Lung (tissue), 12 donors: Measurements from ENCODE around the gene ITFG1. TPM values are rescaled to one million over a fixed set of nuclear protein-coding genes. Genes with fewer than 3 reads are reported as not detected.

Source experiments
- ATAC-seq: fragments of 200-7000 bp; cut with Tn5 transposase; one replicate; pipeline ENCODE4 v1.9.1; 2020; ENCODE audit warnings: moderate number of reproducible peaks; ENCODE audit not compliant: insufficient read depth, low FRiP score
- DNase-seq, 3 donors: peaks; one replicate each; pipeline ENCODE4 v3.0.0-alpha.2; 2013 to 2017
- H3K27ac ChIP-seq, 2 donors: one replicate each; pipeline ENCODE4 v1.5.1; 2013; ENCODE audit warnings: mild to moderate bottlenecking in 2 of 2, moderate library complexity in 2 of 2, control low read depth in 1 of 2, inconsistent platforms in 1 of 2, low read depth in 1 of 2, low read length in 1 of 2
- H3K27me3 ChIP-seq, 3 donors: one replicate each; pipeline ENCODE4 v1.5.1; 2013; ENCODE audit warnings: low read length in 2 of 3; ENCODE audit not compliant: control insufficient read depth in 3 of 3, insufficient read depth in 3 of 3
- H3K36me3 ChIP-seq, 4 donors: one replicate each; pipeline ENCODE4 v1.5.1; 2013; ENCODE audit warnings: low read length in 4 of 4, mild to moderate bottlenecking in 1 of 4, moderate library complexity in 1 of 4; ENCODE audit not compliant: control insufficient read depth in 4 of 4, insufficient read depth in 4 of 4
- H3K4me1 ChIP-seq, 5 donors: one replicate each; pipeline ENCODE4 v1.5.1; 2013; ENCODE audit warnings: low read length in 5 of 5, mild to moderate bottlenecking in 2 of 5, moderate library complexity in 1 of 5; ENCODE audit not compliant: control insufficient read depth in 5 of 5, insufficient read depth in 5 of 5
- H3K4me3 ChIP-seq: one replicate; pipeline ENCODE4 v1.5.1; 2013; ENCODE audit warnings: mild to moderate bottlenecking, control low read depth, moderate library complexity
- H3K9ac ChIP-seq, 2 donors: one replicate each; pipeline ENCODE4 v1.5.1; 2013; ENCODE audit warnings: low read length in 2 of 2, control low read depth in 1 of 2; ENCODE audit not compliant: insufficient read depth in 1 of 2
- H3K9me3 ChIP-seq, 4 donors: one replicate each; pipeline ENCODE4 v1.5.1; 2013; ENCODE audit warnings: low read length in 3 of 4, mild to moderate bottlenecking in 1 of 4, moderate library complexity in 1 of 4; ENCODE audit not compliant: control insufficient read depth in 4 of 4, insufficient read depth in 3 of 4
- whole genome bisulfite sequencing, 2 donors: extraction: QIAGEN DNeasy Blood & Tissue Kit; methylation state at CpG; one replicate each; pipeline ENCODE4 v1.1.7; 2013; 5-methylcytosine and 5-hydroxymethylcytosine counted together
- polyA plus RNA-seq, 2 donors: library from polyadenylated mRNA; stranded (reverse); fragments of 200-250 nt; gene quantifications; one replicate each; pipeline ENCODE4 v1.2.1, GENCODE V29; 2013
- total RNA-seq, 2 donors: library from RNA; depleted of rRNA in 1 of 2; stranded (reverse); fragments of >200 nt in 1 of 2; gene quantifications; one replicate each; pipeline ENCODE4 v1.2.1, GENCODE V29; 2014 to 2021
- TF ChIP-seq, protein P1 (sequence below): IDR thresholded peaks from 2 replicates; pipeline ENCODE4 v1.5.1; 2012; ENCODE audit warnings: mild to moderate bottlenecking; ENCODE audit errors: control extremely low read depth, extremely low read depth
- donor health status: control.
- donor health status: control.
- donor health status: Bipolar disorder and iron deficiency.
- donor health status: healthy.
- donor health status: DM: yes; HTN: yes; CAD: no.

ITFG1 gene
- total and polyA plus RNA-seq, 4 donors: 13.0 to 79.4 (median 40.2) TPM

DNA sequence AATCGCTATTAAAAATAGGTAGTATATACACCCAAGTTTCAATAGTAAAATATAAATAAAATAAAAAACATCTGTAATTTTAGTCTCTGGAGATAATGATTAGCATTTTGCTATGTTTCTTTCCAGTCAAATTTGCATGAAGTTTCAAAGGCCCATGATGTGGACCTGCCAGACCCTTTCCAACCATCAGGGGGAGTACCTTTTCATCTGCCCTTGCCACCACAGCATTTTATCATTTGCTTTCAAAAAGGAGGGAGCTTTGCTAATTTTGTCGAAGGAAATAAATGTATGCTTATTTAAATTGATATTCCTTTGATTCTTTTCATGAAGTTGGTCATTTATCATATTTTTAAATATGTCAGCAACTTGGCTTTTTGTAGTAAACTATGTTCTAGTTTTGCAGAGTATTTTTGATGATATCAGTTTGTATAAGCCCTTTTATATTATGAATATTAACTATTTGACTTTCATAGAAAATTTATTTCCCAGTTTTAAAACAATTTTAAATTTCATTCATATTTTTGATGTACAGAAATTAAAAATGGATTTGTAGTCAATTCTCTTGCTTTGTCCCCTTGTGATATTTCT is 201.9 kb downstream of the ITFG1 start:
- Histone ChIP-seq H3K4me3 (no peak overlapping the region), H3K27ac (no peak overlapping the region), H3K9ac (no peak overlapping the region), H3K9me3 (no peaks in the 10 kb centered on the region), H3K36me3 (peaks cover 0 to 10% (median 3%) of the 10 kb centered on the region in 4 donors), H3K27me3 (no peaks in the 10 kb centered on the region), H3K4me1 (no peaks in the 10 kb centered on the region)
- peak in 1 of 3 donors; percentile 6 for DNase-seq
- TF ChIP-seq, protein P1, sequence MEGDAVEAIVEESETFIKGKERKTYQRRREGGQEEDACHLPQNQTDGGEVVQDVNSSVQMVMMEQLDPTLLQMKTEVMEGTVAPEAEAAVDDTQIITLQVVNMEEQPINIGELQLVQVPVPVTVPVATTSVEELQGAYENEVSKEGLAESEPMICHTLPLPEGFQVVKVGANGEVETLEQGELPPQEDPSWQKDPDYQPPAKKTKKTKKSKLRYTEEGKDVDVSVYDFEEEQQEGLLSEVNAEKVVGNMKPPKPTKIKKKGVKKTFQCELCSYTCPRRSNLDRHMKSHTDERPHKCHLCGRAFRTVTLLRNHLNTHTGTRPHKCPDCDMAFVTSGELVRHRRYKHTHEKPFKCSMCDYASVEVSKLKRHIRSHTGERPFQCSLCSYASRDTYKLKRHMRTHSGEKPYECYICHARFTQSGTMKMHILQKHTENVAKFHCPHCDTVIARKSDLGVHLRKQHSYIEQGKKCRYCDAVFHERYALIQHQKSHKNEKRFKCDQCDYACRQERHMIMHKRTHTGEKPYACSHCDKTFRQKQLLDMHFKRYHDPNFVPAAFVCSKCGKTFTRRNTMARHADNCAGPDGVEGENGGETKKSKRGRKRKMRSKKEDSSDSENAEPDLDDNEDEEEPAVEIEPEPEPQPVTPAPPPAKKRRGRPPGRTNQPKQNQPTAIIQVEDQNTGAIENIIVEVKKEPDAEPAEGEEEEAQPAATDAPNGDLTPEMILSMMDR: no peak
- ATAC-seq: no peak
- 71 to 81% methylated on average over 2 of the region's 2 CpGs for WGBS, 2 donors

DNA sequence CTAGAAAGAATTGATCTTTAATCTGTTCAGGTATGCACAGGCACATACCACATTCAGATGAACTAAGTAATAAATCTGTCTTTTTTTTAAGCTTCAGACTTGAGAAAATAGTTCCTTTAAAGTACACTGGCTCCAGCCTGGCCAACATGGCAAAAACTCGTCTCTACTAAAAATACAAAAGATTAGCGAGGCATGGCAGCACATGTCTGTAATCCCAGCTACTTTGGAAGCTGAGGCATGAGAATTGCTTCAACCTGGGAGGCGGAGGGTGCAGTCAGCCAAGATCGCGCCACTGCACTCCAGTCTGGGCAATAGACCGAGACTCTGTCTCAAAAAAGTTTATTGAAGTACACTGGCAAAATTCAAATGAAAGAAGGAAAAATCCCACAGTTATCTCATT is 206.1 kb downstream of the ITFG1 start:
- DNase-seq (no peak), ATAC-seq (no peak)
- no peak overlapping the region for H3K4me3 ChIP-seq
- H3K36me3 ChIP-seq: peaks cover 0 to 6% (median under 1%) of the 10 kb centered on the region in 4 donors
- no peak overlapping the region for H3K27ac ChIP-seq
- H3K9ac ChIP-seq: no peak overlapping the region
- H3K4me1 ChIP-seq: no peaks in the 10 kb centered on the region
- TF ChIP-seq, protein P1: no peak
- no peaks in the 10 kb centered on the region for H3K27me3 ChIP-seq
- H3K9me3 ChIP-seq: no peaks in the 10 kb centered on the region
- 98 to 99% methylated on average over 6 of the region's 6 CpGs for WGBS, 2 donors

DNA sequence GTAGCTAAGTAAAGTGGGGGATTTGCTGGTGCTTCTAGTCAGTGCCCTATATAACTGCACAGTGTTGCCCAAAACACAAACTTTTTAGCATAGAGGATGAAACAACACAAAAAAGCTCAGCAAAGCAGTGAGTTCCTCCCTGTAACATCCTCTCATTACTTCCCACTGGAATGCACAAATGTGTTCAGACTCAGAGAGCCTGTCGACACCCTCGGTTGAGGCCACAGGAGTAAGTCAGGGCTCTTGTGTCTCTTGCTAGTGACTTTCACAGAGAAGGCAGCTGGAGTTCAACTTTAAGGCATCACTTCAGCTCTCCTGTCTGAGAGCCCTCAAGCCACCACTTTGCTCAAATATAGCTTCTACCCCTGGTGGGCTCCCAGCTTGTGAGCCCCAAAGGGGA is 209.9 kb downstream of the ITFG1 start:
- Histone ChIP-seq H3K4me1 (no peaks in the 10 kb centered on the region), H3K27me3 (no peaks in the 10 kb centered on the region), H3K4me3 (no peak overlapping the region), H3K36me3 (peaks cover 0 to 2% (median 0%) of the 10 kb centered on the region in 4 donors), H3K9ac (no peak overlapping the region), H3K27ac (no peak overlapping the region), H3K9me3 (no peaks in the 10 kb centered on the region)
- TF ChIP-seq, protein P1: no peak
- 87 to 92% methylated on average over 2 of the region's 2 CpGs for whole genome bisulfite sequencing, 2 donors
- ATAC-seq (no peak), DNase-seq (no peak)

DNA sequence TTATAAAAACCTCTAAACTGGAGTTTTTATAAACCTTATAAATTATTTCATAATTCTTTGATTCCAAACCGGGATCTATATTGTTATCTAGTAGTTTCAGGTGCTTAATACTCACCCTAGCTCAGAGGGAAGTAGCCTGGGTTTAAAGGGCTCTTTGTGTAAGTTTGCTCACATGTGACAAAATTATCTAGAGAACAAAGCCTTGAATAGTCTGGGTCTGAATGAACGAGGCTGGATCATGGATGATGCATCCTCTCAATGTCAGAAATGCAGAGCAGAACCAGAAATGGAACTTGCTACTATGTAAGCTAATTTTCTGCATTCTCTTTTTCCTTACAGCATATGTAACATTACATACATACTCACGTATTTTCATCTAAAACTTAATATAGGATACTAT is 213.2 kb downstream of the ITFG1 start:
- Histone ChIP-seq H3K4me1 (no peaks in the 10 kb centered on the region), H3K4me3 (no peak overlapping the region), H3K9ac (no peak overlapping the region), H3K27ac (no peak overlapping the region), H3K36me3 (peaks cover 0 to 2% (median 0%) of the 10 kb centered on the region in 4 donors), H3K27me3 (no peaks in the 10 kb centered on the region), H3K9me3 (no peaks in the 10 kb centered on the region)
- WGBS, 2 donors: 81 to 90% methylated on average over 3 of the region's 3 CpGs
- ATAC-seq (no peak), DNase-seq (no peak)
- TF ChIP-seq, protein P1: no peak
